ENCODE results near the gene ASRGL1. TPM values are rescaled to one million over a fixed set of nuclear protein-coding genes. Genes with fewer than 3 reads are reported as not detected.

Gene ASRGL1
- total and polyA plus RNA-seq, 2 of the 13 experiments (the other 11 are each of a cell fraction or from before 2014, with no cell fraction given), result 50.8 to 97.5 TPM

DNA sequence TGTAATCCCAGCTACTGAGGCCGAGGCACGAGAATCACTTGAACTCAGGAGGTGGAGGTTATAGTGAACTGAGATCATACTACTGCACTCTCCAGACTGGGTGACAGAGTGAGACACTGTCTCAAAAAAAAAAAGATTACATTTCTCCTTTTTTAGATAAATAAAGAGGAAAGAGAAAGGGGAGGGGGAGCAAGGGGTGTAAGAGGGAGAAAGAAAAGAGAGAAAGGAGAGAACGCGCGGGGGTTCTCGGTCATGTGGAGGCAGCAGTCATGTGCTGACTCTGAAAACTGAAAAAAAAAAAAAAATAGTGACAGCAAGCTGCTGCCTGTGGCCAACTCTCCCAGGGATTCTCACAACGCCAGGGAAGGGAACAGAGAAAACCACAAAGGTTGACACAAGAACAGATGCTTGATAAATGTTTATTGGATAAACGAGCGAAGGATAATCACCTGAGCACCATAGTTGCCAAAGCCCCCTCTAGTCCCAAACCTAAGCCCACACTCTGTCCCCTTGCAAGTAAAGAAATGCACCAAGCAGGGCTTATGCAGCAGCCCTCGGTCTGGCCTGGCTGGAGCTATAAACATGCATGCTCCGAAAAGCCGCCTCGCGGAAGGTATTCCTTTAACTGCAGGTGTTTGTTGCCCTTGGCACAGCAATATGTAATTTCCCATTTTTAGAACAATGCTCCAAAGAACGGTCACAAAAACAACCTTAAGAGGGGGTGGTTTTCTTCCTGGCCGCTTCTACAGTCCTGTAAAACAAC is 96.1 kb downstream of the ASRGL1 start (continued):
- TF ChIP-seq, protein P1, sequence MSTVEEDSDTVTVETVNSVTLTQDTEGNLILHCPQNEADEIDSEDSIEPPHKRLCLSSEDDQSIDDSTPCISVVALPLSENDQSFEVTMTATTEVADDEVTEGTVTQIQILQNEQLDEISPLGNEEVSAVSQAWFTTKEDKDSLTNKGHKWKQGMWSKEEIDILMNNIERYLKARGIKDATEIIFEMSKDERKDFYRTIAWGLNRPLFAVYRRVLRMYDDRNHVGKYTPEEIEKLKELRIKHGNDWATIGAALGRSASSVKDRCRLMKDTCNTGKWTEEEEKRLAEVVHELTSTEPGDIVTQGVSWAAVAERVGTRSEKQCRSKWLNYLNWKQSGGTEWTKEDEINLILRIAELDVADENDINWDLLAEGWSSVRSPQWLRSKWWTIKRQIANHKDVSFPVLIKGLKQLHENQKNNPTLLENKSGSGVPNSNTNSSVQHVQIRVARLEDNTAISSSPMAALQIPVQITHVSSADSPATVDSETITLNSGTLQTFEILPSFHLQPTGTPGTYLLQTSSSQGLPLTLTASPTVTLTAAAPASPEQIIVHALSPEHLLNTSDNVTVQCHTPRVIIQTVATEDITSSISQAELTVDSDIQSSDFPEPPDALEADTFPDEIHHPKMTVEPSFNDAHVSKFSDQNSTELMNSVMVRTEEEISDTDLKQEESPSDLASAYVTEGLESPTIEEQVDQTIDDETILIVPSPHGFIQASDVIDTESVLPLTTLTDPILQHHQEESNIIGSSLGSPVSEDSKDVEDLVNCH (CRISPR knock-in tag; IDR thresholded peaks at IDR 0.05), result no peak
- TF ChIP-seq HDAC1 (CRISPR knock-in tag; IDR thresholded peaks at IDR 0.05) (no peak), RCOR2 (CRISPR knock-in tag; IDR thresholded peaks at IDR 0.05) (0 out of 2 replicates have a peak, but pooled peaks have one; percentile 5), KLF13 (CRISPR knock-in tag; IDR thresholded peaks at IDR 0.05) (no peak), HNF4G (IDR thresholded peaks at IDR 0.05; ENCODE audit: borderline replicate concordance, low read depth, low read length) (no peak), HNF4G (CRISPR knock-in tag; IDR thresholded peaks at IDR 0.05; ENCODE audit: borderline replicate concordance, low read depth) (no peak), MAFK (conservative IDR thresholded peaks at IDR 0.05 in 1 of 2, IDR thresholded peaks at IDR 0.05 in 1 of 2; ENCODE audit: low read length in 2 of 2) (no peak), FOXC1 (CRISPR knock-in tag; IDR thresholded peaks at IDR 0.05; ENCODE audit: borderline replicate concordance) (0 out of 2 replicates have a peak, but pooled peaks have one; percentile 28), IRX3 (CRISPR knock-in tag; IDR thresholded peaks at IDR 0.05; ENCODE audit: borderline replicate concordance, low read depth) (no peak), HNRNPUL1 (IDR thresholded peaks at IDR 0.05; ENCODE audit: low read depth, low read length) (no peak)

DNA sequence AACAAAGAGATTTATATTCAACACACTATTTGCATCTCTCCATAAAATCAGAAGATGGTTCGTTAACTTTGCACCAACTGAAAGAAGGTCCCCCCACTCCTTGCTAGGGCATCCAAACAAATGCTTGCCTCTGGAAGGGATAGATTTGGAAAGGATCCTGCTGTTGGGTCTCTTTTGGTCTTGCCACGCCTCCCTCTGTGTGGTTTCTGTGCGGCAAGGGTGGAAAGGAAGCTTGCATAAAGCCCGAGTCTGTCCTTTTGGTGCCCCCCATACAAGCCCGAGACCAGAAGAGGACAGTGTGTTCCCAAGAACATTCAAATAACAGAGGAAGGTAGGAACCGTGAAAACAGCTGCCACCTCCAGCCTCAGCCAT is 96.6 kb downstream of the ASRGL1 start:
- no TSS peak for BruUV-seq (replicated peaks)
- peaks cover 81% of the 10 kb centered on the region for H3K4me1 ChIP-seq (ENCODE audit: insufficient read depth, low read length)
- H3K9ac ChIP-seq (ENCODE audit: insufficient read depth, low read depth, low read length), result no peak overlapping the region
- no peaks in the 10 kb centered on the region for H3K36me3 ChIP-seq (replicated peaks in 1 of 2; ENCODE audit: control insufficient read depth in 1 of 2, insufficient read depth in 2 of 2, low read length in 2 of 2)
- TF ChIP-seq CENPX (CRISPR knock-in tag; IDR thresholded peaks at IDR 0.05) (no peak), PCBP2 (optimal IDR thresholded peaks at IDR 0.05; ENCODE audit: low read depth, low read length, poor library complexity, severe bottlenecking) (no peak), TEF (CRISPR knock-in tag; IDR thresholded peaks at IDR 0.05) (no peak)
- TF ChIP-seq, protein P2, sequence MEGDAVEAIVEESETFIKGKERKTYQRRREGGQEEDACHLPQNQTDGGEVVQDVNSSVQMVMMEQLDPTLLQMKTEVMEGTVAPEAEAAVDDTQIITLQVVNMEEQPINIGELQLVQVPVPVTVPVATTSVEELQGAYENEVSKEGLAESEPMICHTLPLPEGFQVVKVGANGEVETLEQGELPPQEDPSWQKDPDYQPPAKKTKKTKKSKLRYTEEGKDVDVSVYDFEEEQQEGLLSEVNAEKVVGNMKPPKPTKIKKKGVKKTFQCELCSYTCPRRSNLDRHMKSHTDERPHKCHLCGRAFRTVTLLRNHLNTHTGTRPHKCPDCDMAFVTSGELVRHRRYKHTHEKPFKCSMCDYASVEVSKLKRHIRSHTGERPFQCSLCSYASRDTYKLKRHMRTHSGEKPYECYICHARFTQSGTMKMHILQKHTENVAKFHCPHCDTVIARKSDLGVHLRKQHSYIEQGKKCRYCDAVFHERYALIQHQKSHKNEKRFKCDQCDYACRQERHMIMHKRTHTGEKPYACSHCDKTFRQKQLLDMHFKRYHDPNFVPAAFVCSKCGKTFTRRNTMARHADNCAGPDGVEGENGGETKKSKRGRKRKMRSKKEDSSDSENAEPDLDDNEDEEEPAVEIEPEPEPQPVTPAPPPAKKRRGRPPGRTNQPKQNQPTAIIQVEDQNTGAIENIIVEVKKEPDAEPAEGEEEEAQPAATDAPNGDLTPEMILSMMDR (CRISPR knock-in tag; IDR thresholded peaks at IDR 0.05), result no peak
- no peak for ATAC-seq
- no peaks in the 10 kb centered on the region for H3K27me3 ChIP-seq (ENCODE audit: control insufficient read depth in 1 of 2, insufficient read depth in 2 of 2, low read length in 2 of 2)
- CTCF ChIA-PET (ENCODE audit: low intra/inter-chr PET ratio, low total read pairs), result no interaction called here
- WGBS (ENCODE audit: low lambda C conversion rate), result 71% methylated on average over 6 of the region's 6 CpGs
- no peak overlapping the region for H2AFZ ChIP-seq (ENCODE audit: low read length)
- H4K20me1 ChIP-seq (ENCODE audit: insufficient read depth, low read length), result no peaks in the 10 kb centered on the region
- POLR2A ChIA-PET, result no interaction called here
- peak overlapping the region; percentile 44; the same call in 1 of the 2 replicates for H3K4me2 ChIP-seq (ENCODE audit: low read depth, low read length)
- no peak for FAIRE-seq
- no peak overlapping the region for H3K27ac ChIP-seq (ENCODE audit: extremely low read length, insufficient read depth, low read length)
- intact Hi-C loops (cut with micrococcal nuclease; ENCODE audit: unreplicated experiment), result loop anchor here (2.0 kb wide), 1 partner anchor 75 kb away; no protein-coding TSS in a partner anchor
- in situ Hi-C loops (cut with HindIII; ENCODE audit: extremely low pct_ligation_motif_present, low pct_unique_long_range_greater_than_20kb), result no loop called here
- H3K79me2 ChIP-seq (ENCODE audit: insufficient read depth, low read length), result no peaks in the 10 kb centered on the region
- no peak for DNase-seq (ENCODE audit: low spot score)
- no peak overlapping the region for H3K4me3 ChIP-seq (replicated peaks in 1 of 3; ENCODE audit: insufficient read depth in 1 of 3, low read depth in 2 of 3, low read length in 3 of 3)
- no peaks in the 10 kb centered on the region for H3K9me3 ChIP-seq (ENCODE audit: low read length)

All from HepG2 (cell line).